Progenitor cell of endocrine pancreas (in vitro differentiated cells): Measurements from ENCODE around the gene ACO1. TPM values are rescaled to one million over a fixed set of nuclear protein-coding genes. Genes with fewer than 3 reads are reported as not detected.

Source experiments
- DNase-seq: peaks from one replicate; pipeline ENCODE4 v3.0.0; 2021; ENCODE audit warnings: low spot score; ENCODE audit not compliant: unreplicated experiment
- H3K27ac Mint-ChIP-seq: 2 replicates; pipeline ENCODE4 v1.8.0; 2021; ENCODE audit warnings: mild to moderate bottlenecking, moderate library complexity, mixed read lengths
- H3K27me3 Mint-ChIP-seq: 2 replicates; pipeline ENCODE4 v1.8.0; 2021; ENCODE audit warnings: mixed read lengths
- H3K36me3 Mint-ChIP-seq: 2 replicates; pipeline ENCODE4 v1.8.0; 2022; ENCODE audit warnings: mixed read lengths; ENCODE audit not compliant: insufficient read depth
- H3K4me1 Mint-ChIP-seq: 2 replicates; pipeline ENCODE4 v1.8.0; 2021; ENCODE audit warnings: low read depth, mixed read lengths
- H3K4me3 Mint-ChIP-seq: 2 replicates; pipeline ENCODE4 v1.8.0; 2021; ENCODE audit warnings: low read depth, mild to moderate bottlenecking, moderate library complexity, mixed read lengths
- H3K9me3 Mint-ChIP-seq: 2 replicates; pipeline ENCODE4 v1.8.0; 2021; ENCODE audit warnings: low read depth, mixed read lengths
- CTCF ChIP-seq: fragments of 200-600 bp; sonication (generic); IDR thresholded peaks from one replicate; pipeline ENCODE4 v1.5.0; 2021; ENCODE audit warnings: antibody characterized with exemption, mild to moderate bottlenecking; ENCODE audit not compliant: unreplicated experiment
- total RNA-seq: library from RNA; stranded (reverse); gene quantifications from 2 replicates; pipeline ENCODE4 v1.2.1, GENCODE V29; 2021

Gene ACO1
- total RNA-seq, 1 donor from 2014 or later, result 21.7 TPM

- H3K27ac Mint-ChIP-seq, result no peak overlapping the region
- H3K4me3 Mint-ChIP-seq, result no peak overlapping the region
Measured at GRCh38 chr9:32426278-32426939, 42.0 kb downstream of the ACO1 start.

GRCh38 chr9:32427111-32427873 lies 42.8 kb downstream of the ACO1 start:
- peak overlapping the region; percentile 48 for H3K27ac Mint-ChIP-seq
- peaks cover 2% of the 10 kb centered on the region for H3K4me1 Mint-ChIP-seq
- H3K9me3 Mint-ChIP-seq, result no peaks in the 10 kb centered on the region
- no peaks in the 10 kb centered on the region for H3K27me3 Mint-ChIP-seq
- no peak for DNase-seq
- H3K36me3 Mint-ChIP-seq, result peaks cover 19% of the 10 kb centered on the region
- H3K4me3 Mint-ChIP-seq, result no peak overlapping the region
- no peak for TF ChIP-seq CTCF

More at GRCh38 chr9:32426278-32426939, 42.0 kb downstream of the ACO1 start:
- Mint-ChIP-seq H3K9me3 (no peaks in the 10 kb centered on the region), H3K4me1 (peaks cover 6% of the 10 kb centered on the region), H3K27me3 (no peaks in the 10 kb centered on the region), H3K36me3 (peaks cover 20% of the 10 kb centered on the region)
- no peak for TF ChIP-seq CTCF
- DNase-seq, result no peak

- H3K27ac Mint-ChIP-seq, result no peak overlapping the region
- no peak for DNase-seq
- no peaks in the 10 kb centered on the region for H3K27me3 Mint-ChIP-seq
- TF ChIP-seq CTCF, result no peak
- H3K4me3 Mint-ChIP-seq, result no peak overlapping the region
- H3K4me1 Mint-ChIP-seq, result no peaks in the 10 kb centered on the region
- H3K36me3 Mint-ChIP-seq, result peaks cover 17% of the 10 kb centered on the region
- no peaks in the 10 kb centered on the region for H3K9me3 Mint-ChIP-seq
Measured at GRCh38 chr9:32430720-32431119, 46.3 kb downstream of the ACO1 start.

- Mint-ChIP-seq H3K36me3 (peaks cover 19% of the 10 kb centered on the region), H3K27me3 (no peaks in the 10 kb centered on the region), H3K27ac (no peak overlapping the region), H3K9me3 (no peaks in the 10 kb centered on the region), H3K4me3 (no peak overlapping the region), H3K4me1 (no peaks in the 10 kb centered on the region)
- no peak for TF ChIP-seq CTCF
- no peak for DNase-seq
Measured at GRCh38 chr9:32431196-32431595, 46.8 kb downstream of the ACO1 start.

- Mint-ChIP-seq H3K4me1 (no peaks in the 10 kb centered on the region), H3K4me3 (no peak overlapping the region), H3K9me3 (no peaks in the 10 kb centered on the region), H3K36me3 (peaks cover 19% of the 10 kb centered on the region), H3K27me3 (no peaks in the 10 kb centered on the region), H3K27ac (no peak overlapping the region)
- TF ChIP-seq CTCF, result peak; percentile 61
- peak; percentile 28 for DNase-seq
Measured at GRCh38 chr9:32431940-32432555, 47.6 kb downstream of the ACO1 start.
